HG03139 (cell line): Measurements from ENCODE around the gene MAP3K4.

Experiments
- ATAC-seq: cut with Tn5 transposase; IDR thresholded peaks from one replicate; pipeline ENCODE4 v1.9.1; 2021; ENCODE audit not compliant: unreplicated experiment

The MAP3K4 gene

DNA sequence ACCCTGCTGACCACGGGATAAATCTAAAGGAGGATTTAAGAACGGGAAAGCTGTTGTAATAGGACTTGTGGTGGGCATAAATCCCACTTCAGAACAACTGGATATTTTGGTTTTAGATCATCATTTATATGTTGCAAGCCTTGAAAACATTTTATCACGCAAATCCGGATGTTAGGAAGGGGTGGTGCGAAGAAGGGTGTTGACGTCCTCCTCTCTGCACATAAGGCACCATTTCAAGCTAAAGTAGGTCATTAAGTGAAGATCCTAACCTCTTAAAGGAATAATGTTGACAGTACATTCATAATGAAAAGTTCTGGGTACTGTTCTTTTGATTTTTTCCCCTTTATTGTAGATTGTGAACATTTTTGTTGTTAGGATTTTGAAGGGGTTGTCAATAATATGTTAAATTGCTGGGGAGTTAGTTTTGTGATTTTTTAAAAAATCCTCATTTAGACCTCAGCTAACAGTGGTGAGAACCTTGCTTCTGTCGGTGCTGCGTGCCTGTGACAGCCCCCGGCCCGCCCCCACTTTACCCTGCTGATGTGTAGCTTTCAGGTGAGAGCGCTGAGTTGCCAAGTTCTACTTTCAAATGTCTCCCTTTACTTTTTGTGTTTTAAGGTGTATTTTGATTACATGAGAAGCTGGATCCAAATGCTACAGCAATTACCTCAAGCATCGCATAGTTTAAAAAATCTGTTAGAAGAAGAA lies 88.8 kb downstream of the MAP3K4 start:
- ATAC-seq: no peak

DNA sequence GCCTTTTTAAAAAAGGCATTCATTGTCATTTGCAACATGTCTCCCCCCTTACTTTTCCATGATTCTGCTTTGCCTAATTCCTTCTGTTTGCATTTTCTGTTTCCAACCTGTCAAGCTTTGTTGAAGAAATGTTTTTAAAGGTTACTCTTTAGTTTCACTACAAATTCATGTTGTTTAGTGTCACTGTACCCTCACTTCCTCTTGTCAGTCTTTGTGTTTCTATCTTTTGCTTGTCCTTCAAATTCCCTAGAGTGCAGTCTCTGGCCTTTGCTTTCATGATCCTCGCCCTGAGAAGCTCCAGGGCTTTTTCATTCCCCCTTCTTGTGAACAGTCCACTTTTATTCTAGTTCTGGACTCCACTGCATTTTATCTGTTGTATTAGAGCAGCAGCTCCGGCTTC lies 90.6 kb downstream of the MAP3K4 start:
- no peak for ATAC-seq

DNA sequence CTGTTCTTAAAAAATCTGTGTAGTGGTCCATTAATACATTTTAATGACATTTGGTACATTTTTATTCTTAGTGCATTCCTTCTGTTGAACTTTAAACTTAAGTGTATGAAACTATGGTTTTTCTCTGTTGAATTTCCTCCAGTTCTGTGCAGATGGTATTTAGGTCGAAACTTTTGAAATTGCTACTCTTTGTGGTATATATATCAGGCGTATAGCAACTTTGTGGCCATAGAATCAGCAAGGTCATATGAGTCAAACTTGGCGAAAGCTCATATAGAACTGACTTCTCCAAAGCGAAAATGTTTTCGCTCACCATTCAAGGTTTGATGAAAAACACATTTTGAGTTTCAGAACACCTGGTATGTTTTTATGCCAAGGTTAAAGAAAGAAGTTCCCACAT lies 93.7 kb downstream of the MAP3K4 start:
- no peak for ATAC-seq

DNA sequence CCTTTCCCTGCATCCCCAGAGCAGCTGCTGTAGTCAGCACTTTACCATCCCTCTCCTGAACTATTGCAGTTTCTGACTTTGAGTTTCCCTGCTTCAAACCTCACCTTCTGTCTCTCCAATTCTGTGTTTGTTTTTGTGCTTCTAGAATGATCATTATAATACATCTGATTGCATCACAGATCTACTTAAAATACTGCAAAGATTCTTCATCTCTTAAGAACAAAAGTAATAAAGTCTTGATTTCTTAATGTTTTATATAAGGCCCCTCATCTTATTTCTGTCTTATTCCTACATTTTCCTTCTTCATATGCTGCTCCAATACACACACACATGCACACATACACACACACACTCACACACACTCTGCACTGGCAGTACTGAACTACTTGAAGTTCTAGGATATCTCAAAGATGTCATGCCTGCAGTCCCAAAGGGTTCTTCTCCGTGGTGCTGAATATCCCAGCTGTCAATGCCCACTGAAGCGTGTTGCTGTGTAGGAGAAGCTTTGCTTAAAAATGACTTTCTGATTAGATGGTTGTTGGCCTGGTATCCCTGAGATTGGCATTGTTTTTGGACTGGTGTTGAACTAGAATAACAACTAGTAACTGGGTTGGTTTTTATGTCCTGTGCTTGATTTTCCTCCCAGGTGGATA lies 97.2 kb downstream of the MAP3K4 start:
- ATAC-seq: no peak

DNA sequence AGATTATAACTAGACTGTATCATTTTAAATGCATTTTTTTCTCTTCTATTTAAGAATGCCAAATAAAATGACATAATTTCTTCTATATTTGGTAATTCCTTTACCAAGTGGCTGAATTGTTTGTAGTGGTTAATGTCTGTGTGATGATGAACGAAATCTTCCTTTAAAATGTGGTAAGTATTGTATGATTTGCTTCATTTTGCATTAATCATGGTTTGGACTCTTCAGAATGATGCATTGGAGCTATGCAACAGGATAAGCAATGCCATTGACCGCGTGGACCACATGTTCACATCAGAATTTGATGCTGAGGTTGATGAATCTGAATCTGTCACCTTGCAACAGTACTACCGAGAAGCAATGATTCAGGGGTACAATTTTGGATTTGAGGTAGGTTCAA lies 99.6 kb downstream of the MAP3K4 start:
- ATAC-seq: no peak

DNA sequence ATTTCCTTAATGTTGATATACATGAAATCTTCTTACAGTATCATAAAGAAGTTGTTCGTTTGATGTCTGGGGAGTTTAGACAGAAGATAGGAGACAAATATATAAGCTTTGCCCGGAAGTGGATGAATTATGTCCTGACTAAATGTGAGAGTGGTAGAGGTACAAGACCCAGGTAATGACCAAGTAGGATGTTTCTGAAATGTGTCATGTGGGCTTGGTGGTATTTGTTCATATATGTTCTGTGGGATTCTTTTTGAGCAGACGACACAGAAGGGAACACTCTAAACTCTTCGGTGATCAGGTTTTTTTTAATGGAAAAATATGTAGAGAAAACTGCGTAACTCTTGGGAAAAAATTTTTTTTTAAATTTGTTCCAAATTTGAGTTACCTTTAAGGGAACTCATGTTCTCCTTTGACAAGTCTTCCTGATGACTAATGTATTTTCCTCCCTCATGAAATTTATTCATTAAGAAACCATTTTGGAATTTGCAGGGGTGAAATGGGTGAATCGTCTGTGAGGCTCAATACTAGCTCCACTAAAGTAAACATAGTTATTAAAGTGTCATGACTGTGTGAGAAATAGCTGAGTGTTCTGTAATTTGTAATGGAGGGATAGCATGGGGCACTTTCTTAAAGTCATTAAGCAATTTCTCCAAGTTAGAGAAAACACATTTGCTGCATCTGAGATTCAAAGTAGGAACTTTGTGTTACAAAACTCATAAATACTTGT lies 100.6 kb downstream of the MAP3K4 start:
- ATAC-seq: no peak

DNA sequence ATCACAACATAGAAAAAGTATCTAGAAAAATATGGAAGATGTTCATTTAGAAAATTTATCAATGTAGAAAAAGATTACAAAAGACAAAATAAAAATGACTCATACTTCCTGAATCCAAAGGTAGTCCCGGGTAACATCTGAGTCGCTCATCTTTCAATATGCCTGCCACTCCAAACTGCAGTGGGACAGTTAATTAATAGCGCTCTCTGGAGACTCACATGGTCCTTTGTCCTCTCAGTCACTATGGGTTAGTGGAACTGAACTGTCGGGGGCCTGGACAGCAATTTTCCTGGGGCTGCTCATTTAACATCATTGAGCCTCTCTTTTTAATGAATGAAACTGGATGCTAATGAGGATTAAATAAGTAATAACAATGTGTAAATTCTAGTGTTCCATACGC lies 103.4 kb downstream of the MAP3K4 start:
- ATAC-seq: no peak

DNA sequence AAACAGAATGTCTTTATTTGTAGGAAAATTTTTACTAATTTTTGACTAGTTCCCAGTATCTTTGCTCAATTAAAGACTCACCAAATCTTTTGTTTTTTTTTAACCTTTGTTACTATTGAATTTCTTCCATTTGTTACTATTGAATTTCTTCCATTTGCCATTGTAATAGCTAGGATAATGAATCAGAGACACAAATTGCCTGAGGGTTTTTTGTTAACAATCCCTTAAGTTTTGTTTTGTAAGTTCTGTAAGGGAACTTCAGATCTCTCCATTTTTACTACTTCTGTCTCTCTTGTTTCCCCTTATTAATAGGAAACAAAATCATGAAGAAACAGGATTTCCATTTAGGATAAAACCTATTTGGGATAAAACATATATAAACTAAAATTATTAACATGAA lies 104.3 kb downstream of the MAP3K4 start:
- no peak for ATAC-seq

DNA sequence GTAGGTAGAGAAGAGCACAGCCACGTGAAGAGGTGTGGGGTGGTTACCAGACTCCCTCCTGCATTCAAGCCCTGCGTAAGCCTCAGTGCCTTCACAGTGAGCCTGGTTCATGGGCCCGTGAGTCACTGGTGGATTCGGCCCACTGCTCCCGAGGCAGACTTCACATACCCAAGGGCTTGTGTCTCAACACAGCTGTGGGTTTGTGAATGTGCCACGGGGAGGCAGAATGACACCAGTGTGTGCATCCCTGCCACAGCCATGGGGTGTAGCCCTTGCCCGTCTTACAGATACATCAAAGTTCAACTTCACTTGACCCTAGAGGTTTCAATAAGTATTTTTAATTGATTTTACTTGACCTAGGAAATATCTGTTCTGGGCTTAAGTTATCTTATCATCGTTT lies 108.5 kb downstream of the MAP3K4 start:
- no peak for ATAC-seq

DNA sequence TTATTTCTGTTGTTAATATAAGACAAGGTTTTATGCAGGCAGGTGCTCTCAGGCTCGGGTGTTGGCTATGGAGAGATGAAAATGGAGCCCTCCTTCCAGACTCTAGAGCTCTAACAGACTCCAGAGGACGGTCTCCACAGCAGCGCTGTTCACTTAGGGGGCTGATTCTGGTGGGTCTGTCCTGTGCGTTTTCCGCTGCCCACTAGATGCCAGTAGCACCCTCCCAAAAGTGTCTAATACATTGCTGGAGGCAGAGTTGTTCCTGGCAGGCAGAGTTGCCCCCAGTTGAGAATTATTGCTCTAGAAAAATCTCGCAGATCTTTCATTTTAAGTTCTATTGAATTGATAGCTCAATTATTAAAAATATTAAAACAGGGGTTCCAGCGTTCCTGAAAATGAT lies 109.9 kb downstream of the MAP3K4 start:
- no peak for ATAC-seq

DNA sequence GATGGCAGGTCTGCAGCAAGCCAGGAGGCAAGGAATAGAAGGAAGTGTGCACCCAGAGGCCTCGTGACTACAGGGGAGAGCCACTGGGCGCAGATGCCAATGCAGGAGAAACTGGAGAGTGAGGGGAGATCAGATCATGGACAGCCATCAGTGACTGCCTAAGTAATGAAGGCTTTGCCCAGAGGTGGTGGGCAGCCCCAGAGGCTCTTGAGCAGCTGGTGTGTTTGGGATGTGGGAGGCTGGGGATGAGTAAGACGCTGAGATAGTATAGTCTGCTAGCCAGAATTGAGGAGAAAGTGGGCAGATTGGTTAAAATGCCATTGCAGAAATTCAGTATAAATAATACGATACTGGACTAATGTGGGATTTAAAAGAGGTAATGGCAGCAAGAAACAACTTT lies 111.9 kb downstream of the MAP3K4 start:
- ATAC-seq: no peak

DNA sequence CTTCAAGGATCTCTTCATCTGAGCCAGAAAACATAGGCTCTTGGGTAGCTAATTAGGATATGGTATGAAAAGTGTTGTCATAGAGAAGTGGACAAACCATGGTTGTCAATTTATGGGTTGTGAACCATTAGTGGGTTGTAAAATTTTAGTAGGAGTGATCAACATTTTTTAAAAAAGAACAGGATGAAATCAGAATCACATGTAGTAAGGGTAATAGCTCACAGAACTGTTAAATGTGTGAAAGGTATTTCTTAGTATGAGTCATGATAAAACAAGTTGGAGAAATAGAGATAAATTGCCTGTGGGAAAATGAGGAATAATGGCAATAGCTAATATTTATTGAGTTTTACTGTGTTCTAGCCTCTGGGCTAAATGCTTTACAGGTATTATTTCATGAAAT lies 113.4 kb downstream of the MAP3K4 start:
- ATAC-seq: no peak

DNA sequence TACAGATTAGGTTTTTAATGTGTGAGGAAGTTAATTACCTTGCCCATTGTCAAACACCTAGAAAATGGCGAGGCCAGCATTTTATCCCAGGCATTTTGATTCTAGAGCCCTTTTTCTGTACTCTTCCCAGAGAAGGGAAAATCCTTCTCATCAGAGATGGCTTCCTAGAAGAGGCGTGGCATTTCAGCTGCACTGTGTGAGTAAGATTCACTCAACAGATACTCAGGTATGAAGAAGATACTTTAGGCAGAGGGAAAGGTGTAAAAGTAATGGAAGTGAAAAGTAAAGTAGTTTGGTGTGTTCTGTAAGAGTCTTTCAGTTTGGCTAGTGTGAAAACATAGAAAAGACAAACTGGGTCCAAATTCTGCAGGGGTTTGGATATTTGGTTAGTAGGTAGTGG lies 113.8 kb downstream of the MAP3K4 start:
- ATAC-seq: no peak

DNA sequence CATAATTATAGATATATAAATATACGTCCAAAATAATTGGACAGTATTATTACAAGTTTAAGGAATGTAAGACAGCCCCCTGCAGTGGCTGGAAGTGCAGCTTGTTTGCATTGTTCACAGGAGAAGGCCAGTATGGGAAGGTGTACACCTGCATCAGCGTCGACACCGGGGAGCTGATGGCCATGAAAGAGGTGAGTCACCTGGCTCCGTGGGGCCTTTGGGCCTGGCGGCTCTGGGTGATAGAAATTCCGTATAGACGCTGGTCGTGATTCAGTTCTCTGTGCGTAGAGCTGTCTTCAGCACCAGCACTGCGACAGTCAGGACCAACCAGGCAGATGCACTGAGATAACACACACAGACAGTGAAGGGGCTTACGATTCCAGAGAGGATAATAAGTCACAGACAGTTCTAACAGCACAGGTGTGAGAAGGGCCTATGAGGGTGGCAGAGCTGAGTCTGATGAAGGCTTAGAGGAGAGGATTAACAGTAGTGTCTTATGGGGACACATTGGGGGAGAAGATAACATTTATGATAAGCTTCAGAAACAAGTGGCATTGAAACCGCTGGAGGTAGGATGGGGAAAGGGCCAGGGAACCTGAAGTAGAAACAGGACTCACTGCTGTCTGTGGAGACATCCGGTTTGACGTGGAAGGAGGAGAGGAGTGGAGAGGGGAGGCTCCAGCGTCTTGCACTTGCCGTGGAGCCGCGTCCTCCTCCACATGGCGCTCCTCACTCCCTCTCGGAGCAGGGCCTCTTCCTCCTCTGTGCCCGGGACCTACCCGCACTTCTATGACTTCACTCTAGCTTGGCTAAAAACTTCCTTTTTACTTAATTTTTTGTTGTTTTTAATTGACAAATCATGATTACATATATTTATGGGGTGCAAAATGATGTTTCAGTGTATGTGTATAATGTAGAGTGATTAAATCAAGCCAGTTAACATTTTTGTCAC lies 116.5 kb downstream of the MAP3K4 start:
- ATAC-seq: no peak

DNA sequence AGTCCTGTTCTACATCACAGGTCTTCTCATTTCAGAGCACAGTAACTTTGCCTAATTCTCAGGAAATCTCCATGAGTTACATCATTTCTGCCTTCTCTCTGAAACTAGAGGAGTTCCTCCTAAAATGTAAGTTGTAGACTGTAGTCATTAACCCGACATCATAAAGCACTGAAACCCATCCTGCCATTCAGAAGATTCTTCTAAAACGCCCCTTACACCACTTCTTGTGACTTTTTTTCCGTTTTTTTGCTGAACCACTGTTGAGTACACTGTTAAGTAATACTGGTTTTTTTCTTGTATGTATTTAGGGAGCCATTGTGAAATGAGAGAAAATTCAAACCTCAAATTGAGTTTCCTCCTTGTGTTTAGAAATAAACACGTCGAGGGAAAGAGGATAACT lies 117.3 kb downstream of the MAP3K4 start:
- ATAC-seq: no peak

DNA sequence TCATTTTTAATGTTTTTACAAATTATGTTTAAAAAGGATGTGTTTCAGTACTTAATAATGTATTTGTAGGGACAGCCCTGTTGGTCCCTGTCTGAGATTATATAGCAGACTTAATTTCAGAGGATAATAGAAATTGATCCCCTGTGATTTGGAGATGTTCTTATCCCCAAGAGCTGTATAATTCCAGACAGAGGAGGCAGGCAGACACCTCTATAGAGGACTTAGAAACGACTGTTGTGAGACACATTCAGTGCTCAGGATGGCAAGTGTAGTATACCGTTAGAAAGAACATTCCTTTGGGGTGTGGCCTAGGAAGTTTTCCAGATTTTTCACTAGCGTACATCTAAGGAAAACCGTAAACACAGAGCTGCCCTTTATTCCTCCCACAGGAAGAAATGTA lies 117.8 kb downstream of the MAP3K4 start:
- ATAC-seq: no peak

DNA sequence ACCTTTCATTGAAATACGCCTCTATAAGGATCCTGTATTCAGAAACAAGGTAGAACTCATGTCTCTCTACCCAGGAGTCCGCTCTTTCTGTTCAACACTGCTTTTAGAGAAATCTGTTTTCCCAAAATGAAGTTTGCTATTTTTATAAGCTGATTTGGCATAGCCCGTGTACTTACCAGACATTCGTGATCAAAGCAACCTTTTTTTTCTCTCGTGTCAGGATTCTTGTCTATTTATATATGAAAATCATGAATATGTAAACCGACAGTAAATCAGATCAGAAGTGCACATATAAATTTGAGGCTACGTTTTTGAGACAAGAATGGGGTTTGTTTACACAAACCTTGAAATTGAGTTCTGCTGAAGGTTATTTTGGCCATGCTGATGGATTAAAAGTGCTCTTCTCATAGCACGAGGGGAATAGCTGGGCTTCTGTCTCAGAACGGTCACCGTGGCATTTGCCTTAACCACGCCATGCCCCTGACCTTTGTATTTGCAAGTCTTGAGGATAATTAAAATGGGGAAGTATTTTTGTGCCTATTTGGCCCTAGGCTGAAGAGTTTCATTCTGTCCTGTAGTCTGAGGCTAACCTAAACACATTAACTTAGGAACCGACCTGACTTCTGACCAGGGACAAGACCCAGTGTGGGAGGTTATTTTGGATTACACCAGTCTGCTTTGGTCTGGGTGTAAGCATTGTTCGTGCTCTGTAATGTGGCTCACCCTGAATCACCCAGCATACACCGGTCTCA lies 118.6 kb downstream of the MAP3K4 start:
- ATAC-seq: no peak

DNA sequence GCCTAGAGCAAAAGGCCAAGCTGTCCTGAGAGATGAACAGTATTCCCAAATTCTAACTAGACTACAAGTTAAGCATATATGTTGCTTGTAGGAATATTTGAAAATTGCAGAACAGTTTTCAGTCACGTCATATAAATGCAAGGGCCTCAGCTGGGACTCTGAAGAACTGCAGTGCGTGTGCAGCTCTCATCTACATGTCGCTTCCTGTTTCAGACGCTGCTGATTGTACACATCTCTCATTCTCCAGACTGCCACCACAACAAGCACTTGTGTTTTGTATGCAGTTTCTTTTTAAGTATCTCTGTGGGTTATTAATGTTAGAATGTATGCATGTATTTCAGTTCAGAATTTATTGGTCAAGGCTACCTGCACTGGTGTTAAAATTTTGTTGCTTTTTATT lies 119.7 kb downstream of the MAP3K4 start:
- no peak for ATAC-seq

DNA sequence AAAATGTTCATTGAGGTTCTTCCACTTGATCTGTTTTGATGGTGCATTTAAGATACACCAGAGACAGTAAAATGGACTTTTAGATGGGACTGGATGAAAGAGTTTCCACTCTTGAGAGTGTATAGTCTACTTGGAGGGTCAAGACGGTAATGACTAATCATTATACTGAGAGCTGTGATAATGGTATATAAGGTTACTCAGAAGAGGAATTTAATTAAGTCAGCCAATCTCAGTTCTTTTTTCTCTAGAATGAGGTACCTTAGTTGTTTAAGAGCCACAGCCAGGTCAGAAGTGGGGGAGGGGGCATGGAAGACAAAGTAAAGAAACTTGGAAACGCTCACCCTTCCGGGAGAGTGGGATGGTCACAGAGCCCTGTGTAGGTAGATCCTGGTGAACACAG lies 123.9 kb downstream of the MAP3K4 start:
- ATAC-seq: no peak

DNA sequence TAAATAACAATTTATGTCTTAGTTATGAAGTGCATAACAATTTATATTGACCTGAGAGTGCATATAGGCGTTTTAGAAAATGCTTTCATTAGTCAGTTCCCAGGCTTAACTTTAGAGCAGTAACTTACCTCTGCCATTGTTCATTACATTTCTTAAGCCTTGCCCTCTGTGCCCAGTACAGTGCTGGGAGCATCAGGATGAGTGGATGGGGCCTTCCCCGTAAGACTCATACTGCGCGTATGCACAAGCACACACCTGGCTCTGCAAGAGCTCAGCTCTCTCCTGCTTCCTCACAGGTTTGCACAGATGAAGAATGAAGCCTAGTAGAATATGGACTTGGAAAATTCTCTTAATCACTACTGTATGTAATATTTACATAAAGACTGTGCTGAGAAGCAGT lies 125.0 kb downstream of the MAP3K4 start:
- ATAC-seq: no peak

DNA sequence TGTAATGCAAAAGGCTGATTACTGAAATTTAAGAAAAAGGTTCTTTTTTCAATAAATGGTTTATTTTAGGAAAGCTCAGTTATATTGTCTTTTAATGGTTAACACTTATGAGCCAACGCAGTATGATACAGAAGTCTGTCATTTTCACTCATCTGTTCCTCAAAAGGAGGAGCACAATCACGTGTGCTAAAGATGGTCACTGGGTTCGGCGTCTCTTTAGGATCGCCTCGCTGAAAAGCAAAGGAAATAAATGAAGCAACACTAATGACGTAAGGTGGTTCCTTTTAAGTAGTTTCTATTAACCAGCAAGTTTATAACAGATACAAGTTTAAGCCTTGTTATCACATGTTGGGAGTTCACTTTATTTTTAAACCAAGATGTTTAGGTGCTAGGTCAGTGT lies 125.7 kb downstream of the MAP3K4 start:
- ATAC-seq: no peak
